Measurements from ENCODE around the gene KLHDC7B.

- TF ChIP-seq CTCF (IDR thresholded peaks at IDR 0.05), result no peak
- TF ChIP-seq POLR2A (IDR thresholded peaks at IDR 0.05), result no peak
- TF ChIP-seq POLR2AphosphoS5 (IDR thresholded peaks at IDR 0.05), result no peak
These were observed 4.7 kb downstream of the KLHDC7B start for GRCh38 chr22:50550395-50550794.

All from upper lobe of left lung (tissue), 4 donors.